Aorta (tissue), 5 donors: Measurements from ENCODE around the gene PTGER4. TPM values are rescaled to one million over a fixed set of nuclear protein-coding genes. Genes with fewer than 3 reads are reported as not detected.
"Not testable (repeated sequence)": the region's sequence is repeated elsewhere in the genome, so short reads cannot be mapped to it uniquely, and the experiment has no call there.

Source experiments
- ATAC-seq: fragments of 200-7000 bp; cut with Tn5 transposase; one replicate; pipeline ENCODE4 v1.9.1; 2022; ENCODE audit warnings: moderate library complexity; ENCODE audit not compliant: low FRiP score
- DNase-seq, 2 donors: peaks; one replicate each; pipeline ENCODE4 v3.0.0-alpha.2; 2020
- H3K27ac ChIP-seq, 2 donors: one replicate each; pipeline ENCODE4 v1.5.1; 2013; ENCODE audit warnings: low read length in 2 of 2, mild to moderate bottlenecking in 2 of 2, moderate library complexity in 2 of 2, control low read depth in 1 of 2, inconsistent platforms in 1 of 2, low read depth in 1 of 2
- H3K27me3 ChIP-seq, 2 donors: one replicate each; pipeline ENCODE4 v1.6.1; 2013; ENCODE audit warnings: control low read depth in 1 of 2, low read length in 1 of 2, mild to moderate bottlenecking in 1 of 2, moderate library complexity in 1 of 2; ENCODE audit not compliant: insufficient read depth in 2 of 2, control insufficient read depth in 1 of 2
- H3K36me3 ChIP-seq, 2 donors: one replicate each; pipeline ENCODE4 v1.6.1; 2013; ENCODE audit warnings: control low read depth in 1 of 2, low read length in 1 of 2, mild to moderate bottlenecking in 1 of 2; ENCODE audit not compliant: insufficient read depth in 2 of 2, control insufficient read depth in 1 of 2
- H3K4me1 ChIP-seq, 2 donors: one replicate each; pipeline ENCODE4 v1.6.1; 2013; ENCODE audit warnings: low read length in 2 of 2, control low read depth in 1 of 2, mild to moderate bottlenecking in 1 of 2, moderate library complexity in 1 of 2; ENCODE audit not compliant: insufficient read depth in 2 of 2, control insufficient read depth in 1 of 2
- H3K4me3 ChIP-seq, 2 donors: one replicate each; pipeline ENCODE4 v1.5.1; 2013; ENCODE audit warnings: low read length in 2 of 2, control low read depth in 1 of 2, mild to moderate bottlenecking in 1 of 2
- H3K9me3 ChIP-seq: one replicate; pipeline ENCODE4 v1.6.1; 2013; ENCODE audit warnings: mild to moderate bottlenecking, low read length; ENCODE audit not compliant: control insufficient read depth
- WGBS, 2 donors: extraction: QIAGEN DNeasy Blood & Tissue Kit; methylation state at CpG; one replicate each; pipeline ENCODE4 v1.1.7; 2013; 5-methylcytosine and 5-hydroxymethylcytosine counted together
- intact Hi-C, 2 donors: fragments of 100-400 bp; cut with DNase I; formaldehyde crosslinking; loops; one replicate each; pipeline versions ENCODE4 v1.14.2 to v1.15.0; 2022
- polyA plus RNA-seq, 2 donors: library from polyadenylated mRNA; stranded (reverse); fragments of 200-250 nt; gene quantifications; one replicate each; pipeline ENCODE4 v1.2.3, GENCODE V29; 2013
- total RNA-seq, 2 donors: library from RNA; stranded (reverse); fragmentation: NEBNext Ultra II Directional; extraction: Animal tissue kit (Norgen Biotek cat#: 25700); gene quantifications; one replicate each; pipeline ENCODE4 v1.2.1, GENCODE V29; 2021
- donor health status: healthy with polysubstance abuse.
- donor health status: Bipolar disorder and iron deficiency.
- donor health status: DM: no; HTN: no; CAD: no.
- donor health status: DM: no; HTN: no; CAD: no.
- donor health status: DM: yes; HTN: yes; CAD: no.

PTGER4 gene
- total and polyA plus RNA-seq, 4 donors, result 5.2 to 18.2 (median 8.7) TPM

GRCh38 chr5:40649463-40650030 lies 30.2 kb upstream of the PTGER4 start:
- DNase-seq, result no peak
- Histone ChIP-seq H3K27ac (no peak overlapping the region), H3K36me3 (no peaks in the 10 kb centered on the region), H3K27me3 (no peaks in the 10 kb centered on the region), H3K4me3 (no peak overlapping the region), H3K4me1 (no peaks in the 10 kb centered on the region), H3K9me3 (no peaks in the 10 kb centered on the region)
- WGBS, 2 donors, result 66 to 67% methylated on average over 4 of the region's 4 CpGs
- intact Hi-C loops, result no loop called here
- ATAC-seq, result no peak

GRCh38 chr5:40651201-40651600 lies 28.5 kb upstream of the PTGER4 start:
- Histone ChIP-seq H3K4me1 (no peaks in the 10 kb centered on the region), H3K9me3 (no peaks in the 10 kb centered on the region), H3K4me3 (no peak overlapping the region), H3K27ac (no peak overlapping the region), H3K36me3 (no peaks in the 10 kb centered on the region), H3K27me3 (no peaks in the 10 kb centered on the region)
- DNase-seq (no peak), ATAC-seq (no peak)
- WGBS, 2 donors, result 95% methylated on average over 3 of the region's 3 CpGs
- intact Hi-C loops, result no loop called here

GRCh38 chr5:40652441-40653220 lies 27.1 kb upstream of the PTGER4 start:
- H3K27ac ChIP-seq, result no peak overlapping the region
- WGBS, 2 donors, result 66 to 74% methylated on average over 8 of the region's 8 CpGs
- ATAC-seq (no peak), DNase-seq (no peak)
- no peaks in the 10 kb centered on the region for H3K4me1 ChIP-seq
- H3K36me3 ChIP-seq, result no peaks in the 10 kb centered on the region
- intact Hi-C loops, result no loop called here
- H3K4me3 ChIP-seq, result no peak overlapping the region
- H3K27me3 ChIP-seq, result no peaks in the 10 kb centered on the region
- H3K9me3 ChIP-seq, result no peaks in the 10 kb centered on the region

GRCh38 chr5:40653221-40654022 lies 26.3 kb upstream of the PTGER4 start:
- WGBS, 2 donors, result 82 to 88% methylated on average over 4 of the region's 4 CpGs
- Histone ChIP-seq H3K27ac (no peak overlapping the region), H3K27me3 (no peaks in the 10 kb centered on the region), H3K36me3 (no peaks in the 10 kb centered on the region), H3K4me3 (no peak overlapping the region), H3K9me3 (no peaks in the 10 kb centered on the region), H3K4me1 (no peaks in the 10 kb centered on the region)
- DNase-seq, result no peak
- intact Hi-C loops, result no loop called here
- no peak for ATAC-seq

- H3K27ac ChIP-seq, result no peak overlapping the region
- no peaks in the 10 kb centered on the region for H3K27me3 ChIP-seq
- H3K9me3 ChIP-seq, result no peaks in the 10 kb centered on the region
- 77 to 79% methylated on average over 4 of the region's 4 CpGs for WGBS, 2 donors
- DNase-seq (no peak), ATAC-seq (no peak)
- intact Hi-C loops, result no loop called here
- H3K4me1 ChIP-seq, result no peaks in the 10 kb centered on the region
- no peak overlapping the region for H3K4me3 ChIP-seq
- no peaks in the 10 kb centered on the region for H3K36me3 ChIP-seq
Observed at GRCh38 chr5:40654377-40654991, 25.2 kb upstream of the PTGER4 start.

- no peaks in the 10 kb centered on the region for H3K27me3 ChIP-seq
- no peaks in the 10 kb centered on the region for H3K9me3 ChIP-seq
- no peaks in the 10 kb centered on the region for H3K36me3 ChIP-seq
- ATAC-seq (no peak), DNase-seq (no peak)
- intact Hi-C loops, result no loop called here
- no peaks in the 10 kb centered on the region for H3K4me1 ChIP-seq
- 45 to 49% methylated on average over 2 of the region's 2 CpGs for WGBS, 2 donors
- no peak overlapping the region for H3K27ac ChIP-seq
- no peak overlapping the region for H3K4me3 ChIP-seq
Observed at GRCh38 chr5:40655138-40655537, 24.6 kb upstream of the PTGER4 start.

GRCh38 chr5:40656091-40656490 lies 23.6 kb upstream of the PTGER4 start:
- intact Hi-C loops, H3K9me3 ChIP-seq, DNase-seq, H3K27me3 ChIP-seq, H3K4me3 ChIP-seq, H3K27ac ChIP-seq, H3K4me1 ChIP-seq, ATAC-seq, H3K36me3 ChIP-seq: not testable (repeated sequence)

GRCh38 chr5:40656766-40657165 lies 22.9 kb upstream of the PTGER4 start:
- H3K9me3 ChIP-seq, result no peaks in the 10 kb centered on the region
- no peaks in the 10 kb centered on the region for H3K27me3 ChIP-seq
- H3K4me3 ChIP-seq, result no peak overlapping the region
- H3K36me3 ChIP-seq, result no peaks in the 10 kb centered on the region
- intact Hi-C loops, result no loop called here
- DNase-seq, result no peak
- H3K4me1 ChIP-seq, result no peaks in the 10 kb centered on the region
- no peak for ATAC-seq
- H3K27ac ChIP-seq, result no peak overlapping the region
